HUES64 (cell line): ENCODE results near the gene REXO2.
A peak's percentile ranks its signal among the peaks of the same experiment; 100 is the strongest.

Source experiments
- H3K27ac ChIP-seq: 2 replicates; pipeline ENCODE4 v1.7.0; 2013; ENCODE audit warnings: low read depth, low read length, inconsistent platforms
- H3K27me3 ChIP-seq: 2 replicates; pipeline ENCODE4 v1.6.1; 2013; ENCODE audit warnings: mild to moderate bottlenecking, low read length; ENCODE audit not compliant: insufficient read depth
- H3K36me3 ChIP-seq: 2 replicates; pipeline ENCODE4 v1.6.1; 2013; ENCODE audit warnings: mild to moderate bottlenecking, low read length; ENCODE audit not compliant: insufficient read depth
- H3K4me1 ChIP-seq: 2 replicates; pipeline ENCODE4 v1.6.1; 2013; ENCODE audit warnings: mild to moderate bottlenecking, low read length, moderate library complexity; ENCODE audit not compliant: insufficient read depth
- H3K4me3 ChIP-seq: 2 replicates; pipeline ENCODE4 v1.5.1; 2013; ENCODE audit warnings: mild to moderate bottlenecking, low read length, moderate library complexity
- H3K9ac ChIP-seq: 2 replicates; pipeline ENCODE4 v1.6.1; 2013; ENCODE audit warnings: mild to moderate bottlenecking, low read depth, low read length
- H3K9me3 ChIP-seq: 2 replicates; pipeline ENCODE4 v1.6.1; 2013; ENCODE audit warnings: low read depth, low read length; ENCODE audit not compliant: insufficient read depth
- WGBS: fragments of 150-250, 120-280 bp; methylation state at CpG from one replicate; pipeline ENCODE4 v1.1.7; 2013; ENCODE audit warnings: missing lambda C conversion rate; 5-methylcytosine and 5-hydroxymethylcytosine counted together

Gene REXO2

GRCh38 chr11:114441921-114442320 lies 2.7 kb downstream of the REXO2 start:
- no peak overlapping the region for H3K4me3 ChIP-seq
- WGBS: 92% methylated on average over 2 of the region's 2 CpGs

GRCh38 chr11:114442536-114442935 lies 3.3 kb downstream of the REXO2 start:
- Histone ChIP-seq H3K27ac (no peak overlapping the region), H3K27me3 (no peaks in the 10 kb centered on the region), H3K4me1 (peaks cover 32% of the 10 kb centered on the region), H3K36me3 (peaks cover 54% of the 10 kb centered on the region), H3K9me3 (no peaks in the 10 kb centered on the region), H3K9ac (no peak overlapping the region), H3K4me3 (no peak overlapping the region)
- 92% methylated on average over 1 of the region's 1 CpG for WGBS

More at GRCh38 chr11:114441921-114442320, 2.7 kb downstream of the REXO2 start:
- no peaks in the 10 kb centered on the region for H3K9me3 ChIP-seq
- H3K27ac ChIP-seq: no peak overlapping the region
- H3K4me1 ChIP-seq: peaks cover 32% of the 10 kb centered on the region
- no peak overlapping the region for H3K9ac ChIP-seq
- no peaks in the 10 kb centered on the region for H3K27me3 ChIP-seq
- H3K36me3 ChIP-seq: peaks cover 50% of the 10 kb centered on the region

- WGBS: 93% methylated on average over 2 of the region's 2 CpGs
- Histone ChIP-seq H3K9ac (no peak overlapping the region), H3K27me3 (no peaks in the 10 kb centered on the region), H3K4me3 (no peak overlapping the region), H3K27ac (no peak overlapping the region), H3K4me1 (no peaks in the 10 kb centered on the region; the same call in 1 of the 2 replicates), H3K9me3 (no peaks in the 10 kb centered on the region), H3K36me3 (peaks cover 86% of the 10 kb centered on the region)
These were observed 8.2 kb downstream of the REXO2 start for GRCh38 chr11:114447444-114447843.

- WGBS: 91% methylated on average over 3 of the region's 3 CpGs
- Histone ChIP-seq H3K27ac (no peak overlapping the region), H3K36me3 (peaks cover 90% of the 10 kb centered on the region), H3K9me3 (no peaks in the 10 kb centered on the region), H3K9ac (no peak overlapping the region), H3K27me3 (no peaks in the 10 kb centered on the region), H3K4me3 (no peak overlapping the region), H3K4me1 (no peaks in the 10 kb centered on the region; the same call in 1 of the 2 replicates)
These were observed 8.6 kb downstream of the REXO2 start for GRCh38 chr11:114447892-114448291.

GRCh38 chr11:114448749-114449482 lies 9.6 kb downstream of the REXO2 start:
- Histone ChIP-seq H3K27ac (no peak overlapping the region), H3K36me3 (peaks cover 94% of the 10 kb centered on the region), H3K9me3 (no peaks in the 10 kb centered on the region), H3K4me1 (no peaks in the 10 kb centered on the region; the same call in 1 of the 2 replicates), H3K27me3 (no peaks in the 10 kb centered on the region), H3K4me3 (no peak overlapping the region), H3K9ac (no peak overlapping the region)
- WGBS: 95% methylated on average over 1 of the region's 2 CpGs

- Histone ChIP-seq H3K4me1 (no peaks in the 10 kb centered on the region; the same call in 1 of the 2 replicates), H3K9ac (no peak overlapping the region), H3K4me3 (no peak overlapping the region), H3K27me3 (no peaks in the 10 kb centered on the region), H3K9me3 (no peaks in the 10 kb centered on the region), H3K36me3 (peaks cover 85% of the 10 kb centered on the region), H3K27ac (no peak overlapping the region)
- 95% methylated on average over 6 of the region's 6 CpGs for WGBS
These were observed 10.6 kb downstream of the REXO2 start for GRCh38 chr11:114449845-114450244.

GRCh38 chr11:114452399-114452798 lies 13.1 kb downstream of the REXO2 start:
- Histone ChIP-seq H3K9me3 (no peaks in the 10 kb centered on the region), H3K9ac (no peak overlapping the region), H3K27ac (no peak overlapping the region), H3K4me1 (peaks cover 7% of the 10 kb centered on the region; the same call in 1 of the 2 replicates), H3K36me3 (peaks cover 65% of the 10 kb centered on the region), H3K4me3 (no peak overlapping the region), H3K27me3 (no peaks in the 10 kb centered on the region)
- 100% methylated on average over 3 of the region's 3 CpGs for WGBS

GRCh38 chr11:114463999-114464398 lies 24.7 kb downstream of the REXO2 start:
- Histone ChIP-seq H3K36me3 (0 out of 2 replicates have a peak, but pooled peaks cover 9% of the 10 kb centered on the region), H3K4me1 (no peaks in the 10 kb centered on the region), H3K27ac (no peak overlapping the region), H3K9me3 (no peaks in the 10 kb centered on the region), H3K27me3 (no peaks in the 10 kb centered on the region), H3K4me3 (no peak overlapping the region), H3K9ac (no peak overlapping the region)
- 100% methylated on average over 1 of the region's 2 CpGs for WGBS

- Histone ChIP-seq H3K4me1 (no peaks in the 10 kb centered on the region), H3K27ac (no peak overlapping the region), H3K27me3 (no peaks in the 10 kb centered on the region), H3K9me3 (no peaks in the 10 kb centered on the region), H3K4me3 (no peak overlapping the region), H3K36me3 (0 out of 2 replicates have a peak, but pooled peaks cover 9% of the 10 kb centered on the region), H3K9ac (no peak overlapping the region)
- 100% methylated on average over 1 of the region's 3 CpGs for WGBS
These were observed 27.5 kb downstream of the REXO2 start for GRCh38 chr11:114466742-114467141.

- H3K27me3 ChIP-seq: no peaks in the 10 kb centered on the region
- peaks cover 9% of the 10 kb centered on the region for H3K4me1 ChIP-seq
- no peak overlapping the region for H3K27ac ChIP-seq
- 91% methylated on average over 2 of the region's 2 CpGs for WGBS
- H3K9me3 ChIP-seq: no peaks in the 10 kb centered on the region
- H3K4me3 ChIP-seq: no peak overlapping the region
- no peaks in the 10 kb centered on the region for H3K36me3 ChIP-seq
- H3K9ac ChIP-seq: no peak overlapping the region
These were observed 33.4 kb downstream of the REXO2 start for GRCh38 chr11:114472661-114473060.

- Histone ChIP-seq H3K9ac (peak overlapping the region; percentile 52; the same call in 1 of the 2 replicates), H3K4me1 (peaks cover 60% of the 10 kb centered on the region), H3K4me3 (peak overlapping the region; percentile 39), H3K36me3 (no peaks in the 10 kb centered on the region), H3K27me3 (no peaks in the 10 kb centered on the region), H3K9me3 (no peaks in the 10 kb centered on the region), H3K27ac (peak overlapping the region; percentile 95)
- WGBS: 13% methylated on average over 2 of the region's 2 CpGs
These were observed 38.7 kb downstream of the REXO2 start for GRCh38 chr11:114478001-114478410.
